SK-N-SH (cell line): ENCODE results near the gene TAF6.

Experiments
- TF ChIP-seq, protein P1 (sequence below): fragments of 200-600 bp; sonication (generic); IDR thresholded peaks from 2 replicates; pipeline ENCODE4 v1.6.1; 2017; ENCODE audit warnings: antibody characterized with exemption, mild to moderate bottlenecking, moderate library complexity
- TF ChIP-seq, protein P2 (sequence below): fragments of 150-350 bp; IDR thresholded peaks from 2 replicates; pipeline ENCODE4 v1.6.1; 2017; ENCODE audit warnings: antibody characterized with exemption, low read length, low read depth, borderline replicate concordance

DNA sequence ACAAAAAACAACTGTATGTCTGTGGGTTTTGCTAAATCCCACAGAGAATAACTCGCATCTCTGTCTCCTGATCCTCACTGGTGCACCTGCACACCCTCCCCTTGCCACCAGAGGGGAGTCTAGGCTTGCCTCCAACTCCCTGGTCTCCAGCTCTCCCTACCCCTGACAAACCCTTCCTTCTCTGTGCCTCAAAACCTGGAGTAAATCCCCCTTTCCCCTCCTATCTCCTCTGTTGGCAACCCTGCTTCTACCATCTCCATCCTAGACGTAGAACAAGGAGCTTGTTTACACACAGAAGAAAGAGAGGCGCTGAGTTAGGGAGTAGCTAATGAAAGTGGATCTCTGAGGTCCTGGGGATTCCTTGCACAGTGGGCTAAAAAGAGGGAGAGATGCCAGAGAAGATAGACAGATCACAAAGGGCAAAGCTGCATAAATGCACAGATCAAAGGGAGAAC lies 13.6 kb upstream of the TAF6 start:
- TF ChIP-seq, protein P1, sequence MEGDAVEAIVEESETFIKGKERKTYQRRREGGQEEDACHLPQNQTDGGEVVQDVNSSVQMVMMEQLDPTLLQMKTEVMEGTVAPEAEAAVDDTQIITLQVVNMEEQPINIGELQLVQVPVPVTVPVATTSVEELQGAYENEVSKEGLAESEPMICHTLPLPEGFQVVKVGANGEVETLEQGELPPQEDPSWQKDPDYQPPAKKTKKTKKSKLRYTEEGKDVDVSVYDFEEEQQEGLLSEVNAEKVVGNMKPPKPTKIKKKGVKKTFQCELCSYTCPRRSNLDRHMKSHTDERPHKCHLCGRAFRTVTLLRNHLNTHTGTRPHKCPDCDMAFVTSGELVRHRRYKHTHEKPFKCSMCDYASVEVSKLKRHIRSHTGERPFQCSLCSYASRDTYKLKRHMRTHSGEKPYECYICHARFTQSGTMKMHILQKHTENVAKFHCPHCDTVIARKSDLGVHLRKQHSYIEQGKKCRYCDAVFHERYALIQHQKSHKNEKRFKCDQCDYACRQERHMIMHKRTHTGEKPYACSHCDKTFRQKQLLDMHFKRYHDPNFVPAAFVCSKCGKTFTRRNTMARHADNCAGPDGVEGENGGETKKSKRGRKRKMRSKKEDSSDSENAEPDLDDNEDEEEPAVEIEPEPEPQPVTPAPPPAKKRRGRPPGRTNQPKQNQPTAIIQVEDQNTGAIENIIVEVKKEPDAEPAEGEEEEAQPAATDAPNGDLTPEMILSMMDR: peak; percentile 97
- TF ChIP-seq, protein P2, sequence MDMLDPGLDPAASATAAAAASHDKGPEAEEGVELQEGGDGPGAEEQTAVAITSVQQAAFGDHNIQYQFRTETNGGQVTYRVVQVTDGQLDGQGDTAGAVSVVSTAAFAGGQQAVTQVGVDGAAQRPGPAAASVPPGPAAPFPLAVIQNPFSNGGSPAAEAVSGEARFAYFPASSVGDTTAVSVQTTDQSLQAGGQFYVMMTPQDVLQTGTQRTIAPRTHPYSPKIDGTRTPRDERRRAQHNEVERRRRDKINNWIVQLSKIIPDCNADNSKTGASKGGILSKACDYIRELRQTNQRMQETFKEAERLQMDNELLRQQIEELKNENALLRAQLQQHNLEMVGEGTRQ: no peak
